ENCODE results near the gene RIOX2.

GRCh38 chr3:97954228-97954827 lies 17.9 kb downstream of the RIOX2 start:
- TF ChIP-seq, protein P1, sequence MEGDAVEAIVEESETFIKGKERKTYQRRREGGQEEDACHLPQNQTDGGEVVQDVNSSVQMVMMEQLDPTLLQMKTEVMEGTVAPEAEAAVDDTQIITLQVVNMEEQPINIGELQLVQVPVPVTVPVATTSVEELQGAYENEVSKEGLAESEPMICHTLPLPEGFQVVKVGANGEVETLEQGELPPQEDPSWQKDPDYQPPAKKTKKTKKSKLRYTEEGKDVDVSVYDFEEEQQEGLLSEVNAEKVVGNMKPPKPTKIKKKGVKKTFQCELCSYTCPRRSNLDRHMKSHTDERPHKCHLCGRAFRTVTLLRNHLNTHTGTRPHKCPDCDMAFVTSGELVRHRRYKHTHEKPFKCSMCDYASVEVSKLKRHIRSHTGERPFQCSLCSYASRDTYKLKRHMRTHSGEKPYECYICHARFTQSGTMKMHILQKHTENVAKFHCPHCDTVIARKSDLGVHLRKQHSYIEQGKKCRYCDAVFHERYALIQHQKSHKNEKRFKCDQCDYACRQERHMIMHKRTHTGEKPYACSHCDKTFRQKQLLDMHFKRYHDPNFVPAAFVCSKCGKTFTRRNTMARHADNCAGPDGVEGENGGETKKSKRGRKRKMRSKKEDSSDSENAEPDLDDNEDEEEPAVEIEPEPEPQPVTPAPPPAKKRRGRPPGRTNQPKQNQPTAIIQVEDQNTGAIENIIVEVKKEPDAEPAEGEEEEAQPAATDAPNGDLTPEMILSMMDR (IDR thresholded peaks at IDR 0.05) = no peak
- no peak for TF ChIP-seq POLR2A (IDR thresholded peaks at IDR 0.05)
- TF ChIP-seq POLR2AphosphoS5 (IDR thresholded peaks at IDR 0.05) = no peak
